IMR-90 (cell line): ENCODE results near the gene AKT2. TPM values are rescaled to one million over a fixed set of nuclear protein-coding genes. Genes with fewer than 3 reads are reported as not detected.

Source experiments
- ATAC-seq: fragments of 200-7000 bp; cut with Tn5 transposase; 2 replicates; pipeline ENCODE4 v1.9.1; 2020; ENCODE audit warnings: low read depth, mild to moderate bottlenecking, moderate library complexity
- BruUV-seq: library from RNA; stranded (reverse); fragments of 400-500 nt; replicated peaks from 2 replicates; lab custom pipeline; 2021; lab: Mats Ljungman, UMichigan
- CTCF ChIA-PET: fragments of 300-600 bp; formaldehyde crosslinking; extraction: SDS; loops from one replicate; lab custom pipeline; 2021; ENCODE audit warnings: antibody characterized with exemption; lab: Yijun Ruan, JAX
- POLR2A ChIA-PET: fragments of 300-600 bp; sonication (Branson Sonifier 250); formaldehyde crosslinking; loops from one replicate; lab custom pipeline; 2022; ENCODE audit warnings: antibody characterized with exemption; ENCODE audit not compliant: unreplicated experiment; lab: Charles Lee
- DNase-seq: peaks from one replicate; pipeline ENCODE4 v3.0.0; 2013
- H2AFZ ChIP-seq: replicated peaks from 2 replicates; pipeline ENCODE3; 2013; ENCODE audit warnings: low read length, mild to moderate bottlenecking; ENCODE audit not compliant: poor library complexity
- H2AK5ac ChIP-seq: 2 replicates; pipeline ENCODE4 v1.6.1; 2013; ENCODE audit warnings: low read depth, low read length, inconsistent platforms
- H2AK9ac ChIP-seq: replicated peaks from 2 replicates; pipeline ENCODE3; 2013; ENCODE audit warnings: mild to moderate bottlenecking, low read depth, low read length, moderate library complexity; ENCODE audit not compliant: poor library complexity
- H2BK120ac ChIP-seq: 2 replicates; pipeline ENCODE4 v1.6.1; 2013; ENCODE audit warnings: low read depth, low read length, inconsistent platforms
- H2BK15ac ChIP-seq: 3 replicates; pipeline ENCODE4 v1.6.1; 2013; ENCODE audit warnings: low read depth, low read length, inconsistent platforms
- H2BK20ac ChIP-seq: 2 replicates; pipeline ENCODE4 v1.6.1; 2013; ENCODE audit warnings: low read depth, mild to moderate bottlenecking, inconsistent platforms, low read length, moderate library complexity
- H2BK5ac ChIP-seq: 2 replicates; pipeline ENCODE4 v1.6.1; 2013; ENCODE audit warnings: mild to moderate bottlenecking, low read depth, low read length, inconsistent platforms; ENCODE audit not compliant: poor library complexity, severe bottlenecking
- H3K14ac ChIP-seq: replicated peaks from 2 replicates; pipeline ENCODE4 v1.6.1; 2013; ENCODE audit warnings: low read depth, low read length, inconsistent platforms
- H3K18ac ChIP-seq: 2 replicates; pipeline ENCODE4 v1.6.1; 2013; ENCODE audit warnings: low read depth, low read length, control low read depth
- H3K23ac ChIP-seq: 2 replicates; pipeline ENCODE4 v1.6.1; 2013; ENCODE audit warnings: low read depth, low read length, inconsistent platforms
- H3K27ac ChIP-seq: 2 replicates; pipeline ENCODE4 v1.5.1; 2013; ENCODE audit warnings: mild to moderate bottlenecking, control low read depth, low read length; ENCODE audit not compliant: insufficient read depth
- H3K27me3 ChIP-seq: 2 replicates; pipeline ENCODE4 v1.6.1; 2013; ENCODE audit warnings: low read length; ENCODE audit not compliant: control insufficient read depth, insufficient read depth
- H3K36me3 ChIP-seq: 2 replicates; pipeline ENCODE4 v1.6.1; 2013; ENCODE audit warnings: low read length, mixed read lengths; ENCODE audit not compliant: control insufficient read depth, insufficient read depth
- H3K4ac ChIP-seq: 2 replicates; pipeline ENCODE4 v1.6.1; 2013; ENCODE audit warnings: low read depth, low read length, inconsistent platforms
- H3K4me1 ChIP-seq: 2 replicates; pipeline ENCODE4 v1.6.1; 2013; ENCODE audit warnings: low read length, mixed read lengths; ENCODE audit not compliant: control insufficient read depth, insufficient read depth
- H3K4me2 ChIP-seq: 2 replicates; pipeline ENCODE4 v1.6.1; 2013; ENCODE audit warnings: low read depth, mild to moderate bottlenecking, control low read depth, low read length, moderate library complexity
- H3K4me3 ChIP-seq: 2 replicates; pipeline ENCODE4 v1.5.1; 2013; ENCODE audit warnings: low read depth, mild to moderate bottlenecking, control low read depth, low read length, moderate library complexity; ENCODE audit not compliant: insufficient read depth
- H3K56ac ChIP-seq: 2 replicates; pipeline ENCODE4 v1.6.1; 2013; ENCODE audit warnings: low read length, inconsistent platforms; ENCODE audit not compliant: insufficient read depth; ENCODE audit errors: extremely low read depth
- H3K79me1 ChIP-seq, 2 experiments: 2 replicates each; pipeline ENCODE4 v1.6.1; 2013; ENCODE audit warnings: low read length in 2 of 2, inconsistent platforms in 1 of 2, low read depth in 1 of 2
- H3K9ac ChIP-seq: 2 replicates; pipeline ENCODE4 v1.6.1; 2013; ENCODE audit warnings: low read depth, low read length, control low read depth
- H3K9me1 ChIP-seq: 2 replicates; pipeline ENCODE4 v1.6.1; 2013; ENCODE audit warnings: low read length, inconsistent platforms; ENCODE audit not compliant: insufficient read depth
- H3K9me3 ChIP-seq: 2 replicates; pipeline ENCODE4 v1.6.1; 2013; ENCODE audit warnings: low read length; ENCODE audit not compliant: control insufficient read depth, insufficient read depth
- H4K20me1 ChIP-seq: 2 replicates; pipeline ENCODE4 v1.6.1; 2013; ENCODE audit warnings: low read length, inconsistent platforms; ENCODE audit not compliant: insufficient read depth
- H4K5ac ChIP-seq: 2 replicates; pipeline ENCODE4 v1.6.1; 2013; ENCODE audit warnings: mild to moderate bottlenecking, low read depth, low read length, control low read depth
- H4K8ac ChIP-seq, 2 experiments: 2 replicates each; pipeline ENCODE4 v1.6.1; 2013; ENCODE audit warnings: low read depth in 2 of 2, low read length in 2 of 2, control low read depth in 1 of 2, inconsistent platforms in 1 of 2
- H4K91ac ChIP-seq: 2 replicates; pipeline ENCODE4 v1.6.1; 2013; ENCODE audit warnings: low read depth, low read length, inconsistent platforms; ENCODE audit not compliant: insufficient read depth
- CHD1 ChIP-seq: IDR thresholded peaks from 2 replicates; pipeline ENCODE4 v1.6.1; 2012; ENCODE audit warnings: low read depth, low read length, improper control_type of control experiment
- MAFK ChIP-seq: IDR thresholded peaks from 2 replicates; pipeline ENCODE4 v1.6.1; 2012; ENCODE audit warnings: low read depth, low read length, improper control_type of control experiment
- MXI1 ChIP-seq: IDR thresholded peaks from 2 replicates; pipeline ENCODE4 v1.6.1; 2012; ENCODE audit warnings: low read depth, mild to moderate bottlenecking, low read length, moderate library complexity, borderline replicate concordance
- RFX5 ChIP-seq: IDR thresholded peaks from 2 replicates; pipeline ENCODE4 v1.8.0; 2012; ENCODE audit warnings: low read depth, mild to moderate bottlenecking, low read length, moderate library complexity
- WGBS, 2 experiments: methylation state at CpG; one replicate each; pipeline versions ENCODE4 v1.1.5 to v1.1.7; 2013; ENCODE audit warnings: missing lambda C conversion rate in 2 of 2; ENCODE audit not compliant: insufficient read length in 1 of 2; ENCODE audit errors: extremely low coverage in 2 of 2; 5-methylcytosine and 5-hydroxymethylcytosine counted together
- dilution Hi-C: fragments of 300-500 bp; cut with HindIII; formaldehyde crosslinking; loops from one replicate; pipeline ENCODE4 v1.14.3; 2018; ENCODE audit warnings: low sequenced_read_pairs; ENCODE audit not compliant: unreplicated experiment
- in situ Hi-C: fragments of 300-500 bp; cut with MboI; formaldehyde crosslinking; loops from 3 replicates; pipeline ENCODE4 v1.14.3; 2019; ENCODE audit warnings: low sequenced_read_pairs, inconsistent platforms, mixed read lengths
- intact Hi-C: fragments of 100-400 bp; cut with micrococcal nuclease; formaldehyde crosslinking; loops from 2 replicates; pipeline ENCODE4 v1.10.0; 2022
- polyA plus RNA-seq, 3 experiments: library from polyadenylated mRNA; depleted of rRNA; stranded (reverse); fragments of >200 nt; gene quantifications; 2 replicates each; pipeline ENCODE4 v1.2.3, GENCODE V29; 2012; ENCODE audit warnings: low replicate concordance in 1 of 3
- total RNA-seq: library from RNA; depleted of rRNA; stranded (reverse); fragments of >200 nt; gene quantifications from 2 replicates; pipeline ENCODE4 v1.2.3, GENCODE V29; 2012

Gene AKT2
- total and polyA plus RNA-seq, 2 of the 4 experiments (the other 2 are of a cell fraction): 61.5 to 104 TPM

GRCh38 chr19:40257096-40257517 is 28.0 kb downstream of the AKT2 start:
- no peak overlapping the region for H4K5ac ChIP-seq
- POLR2A ChIA-PET: no interaction called here
- no peak overlapping the region for H4K8ac ChIP-seq
- H3K27me3 ChIP-seq: no peaks in the 10 kb centered on the region
- H3K4me3 ChIP-seq: no peak overlapping the region
- ATAC-seq: no peak
- peaks cover 48% of the 10 kb centered on the region for H4K20me1 ChIP-seq
- no peak overlapping the region for H2AK9ac ChIP-seq
- dilution Hi-C loops: no loop called here
- H3K4me2 ChIP-seq: no peak overlapping the region
- no peak overlapping the region for H2BK20ac ChIP-seq
- no peak overlapping the region for H2BK15ac ChIP-seq
- no peak overlapping the region for H3K9ac ChIP-seq
- no peak overlapping the region for H2BK5ac ChIP-seq
- peaks cover 32% of the 10 kb centered on the region for H3K36me3 ChIP-seq
- no peak overlapping the region for H4K91ac ChIP-seq
- H3K79me1 ChIP-seq: peaks cover 29 to 75% of the 10 kb centered on the region in 2 experiments
- H3K4me1 ChIP-seq: no peaks in the 10 kb centered on the region
- no peak overlapping the region for H2BK120ac ChIP-seq
- no peak overlapping the region for H2AK5ac ChIP-seq
- H3K23ac ChIP-seq: no peak overlapping the region
- no peak overlapping the region for H3K18ac ChIP-seq
- H3K56ac ChIP-seq: no peak overlapping the region
- intact Hi-C loops: no loop called here
- no peak overlapping the region for H3K27ac ChIP-seq
- no TSS peak for BruUV-seq
- H2AFZ ChIP-seq: no peak overlapping the region
- CTCF ChIA-PET: no interaction called here
- WGBS, 2 experiments: 97% methylated on average over 9 of the region's 9 CpGs; no CpG with 5 or more reads in 1 of the 2 experiments
- H3K9me1 ChIP-seq: 0 out of 2 replicates have a peak, but pooled peaks cover 7% of the 10 kb centered on the region
- no peak for DNase-seq
- TF ChIP-seq CHD1: no peak
- TF ChIP-seq MXI1: no peak
- TF ChIP-seq MAFK: no peak
- no peak for TF ChIP-seq RFX5
- H3K14ac ChIP-seq: no peak overlapping the region
- in situ Hi-C loops: no loop called here
- H3K4ac ChIP-seq: no peak overlapping the region
- H3K9me3 ChIP-seq: no peaks in the 10 kb centered on the region
